Stimulated activated effector memory CD8-positive, alpha-beta T cell treated with anti-CD3 and anti-CD28 coated beads, Interleukin-12 subunit alpha, Interleukin-12 subunit beta, amount 100 ng/mL, for 72 hours (primary cell): ENCODE results near the gene PRKG1.
"Not testable (repeated sequence)": the region's sequence is repeated elsewhere in the genome, so short reads cannot be mapped to it uniquely, and the experiment has no call there.

Experiments used
- ATAC-seq: fragments of 150-1000 bp; cut with Tn5 transposase; 2 replicates; pipeline ENCODE4 v1.10.0; 2021
- DNase-seq, 2 donors: peaks; one replicate each; pipeline ENCODE4 v3.0.0; 2021 to 2022; ENCODE audit warnings: low spot score in 2 of 2
- H3K27ac Mint-ChIP-seq: one replicate; pipeline ENCODE4 v1.8.0; 2022; ENCODE audit warnings: mild to moderate bottlenecking, mixed read lengths
- H3K36me3 Mint-ChIP-seq: one replicate; pipeline ENCODE4 v1.8.0; 2022; ENCODE audit warnings: mild to moderate bottlenecking, mixed read lengths
- H3K4me1 Mint-ChIP-seq: one replicate; pipeline ENCODE4 v1.8.0; 2022; ENCODE audit warnings: mixed read lengths
- H3K4me3 Mint-ChIP-seq: one replicate; pipeline ENCODE4 v1.8.0; 2022; ENCODE audit warnings: mild to moderate bottlenecking, mixed read lengths
- H3K9me3 Mint-ChIP-seq: one replicate; pipeline ENCODE4 v1.8.0; 2022; ENCODE audit warnings: mixed read lengths

Gene PRKG1

DNA sequence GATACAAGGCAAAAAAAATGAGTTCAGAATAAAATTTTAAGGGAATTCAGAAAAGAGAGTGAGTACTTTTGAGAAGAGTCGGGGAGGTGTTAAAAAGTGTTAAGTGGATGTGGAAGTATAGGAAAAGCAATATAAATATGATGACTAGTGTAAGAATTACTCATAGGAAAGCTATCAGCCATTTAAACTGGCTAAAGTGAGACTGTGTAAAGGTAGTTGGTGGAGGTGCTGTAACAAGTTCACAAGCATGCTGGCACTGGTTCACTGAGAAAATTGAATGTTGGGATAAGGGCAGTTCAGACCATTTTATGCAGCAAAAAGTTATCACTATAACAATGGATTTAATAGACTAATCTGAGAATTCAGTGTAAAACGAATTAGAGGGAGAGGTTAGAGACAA, 1060.8 kb downstream of the PRKG1 start:
- H3K9me3 Mint-ChIP-seq, result no peaks in the 10 kb centered on the region
- no peak for ATAC-seq
- H3K4me1 Mint-ChIP-seq, result no peaks in the 10 kb centered on the region
- H3K27ac Mint-ChIP-seq, result no peak overlapping the region
- no peak for DNase-seq
- H3K36me3 Mint-ChIP-seq, result no peaks in the 10 kb centered on the region
- H3K4me3 Mint-ChIP-seq, result no peak overlapping the region

DNA sequence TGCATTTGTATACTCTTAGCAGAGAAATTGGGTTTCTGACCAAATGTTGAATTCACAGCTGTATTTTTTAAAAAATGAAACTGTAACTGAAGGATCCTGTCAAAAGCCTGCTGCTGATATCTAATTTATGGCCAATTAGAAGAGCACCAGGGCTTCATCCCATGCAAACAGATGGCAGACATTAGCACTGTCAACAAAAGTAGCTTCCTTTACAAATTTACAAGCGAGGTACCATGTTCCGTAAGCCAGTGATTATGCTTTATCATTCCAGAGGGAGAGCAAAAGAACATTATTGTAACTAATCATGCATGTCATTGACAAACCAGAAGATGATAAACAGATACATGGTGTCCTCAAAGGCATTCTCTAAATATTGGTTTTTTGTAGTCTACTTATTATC, 1062.6 kb downstream of the PRKG1 start:
- H3K36me3 Mint-ChIP-seq, result no peaks in the 10 kb centered on the region
- peaks cover 3% of the 10 kb centered on the region for H3K9me3 Mint-ChIP-seq
- DNase-seq (no peak), ATAC-seq (no peak)
- no peak overlapping the region for H3K27ac Mint-ChIP-seq
- H3K4me3 Mint-ChIP-seq, result no peak overlapping the region
- H3K4me1 Mint-ChIP-seq, result no peaks in the 10 kb centered on the region

DNA sequence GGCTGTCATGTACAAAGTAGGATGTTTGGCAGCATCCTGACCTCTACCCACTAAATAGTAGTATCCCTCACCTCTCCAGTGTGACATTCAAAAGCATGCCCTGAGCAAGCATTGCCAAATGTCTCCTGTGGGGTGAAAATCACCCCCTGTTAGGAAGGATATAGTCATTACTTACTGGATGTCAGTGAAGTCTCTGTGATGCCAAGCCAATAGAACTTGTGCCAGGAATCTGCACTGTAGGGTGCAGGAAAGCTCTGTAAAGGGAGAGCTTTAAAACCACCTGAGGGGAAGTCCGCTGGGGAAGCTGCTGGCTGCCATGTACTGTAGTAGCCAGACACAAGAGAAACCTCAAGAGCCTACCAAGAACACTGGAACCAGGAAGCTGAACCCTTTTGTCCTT, 1069.1 kb downstream of the PRKG1 start:
- no peak overlapping the region for H3K4me3 Mint-ChIP-seq
- no peak for ATAC-seq
- DNase-seq, result no peak
- no peak overlapping the region for H3K27ac Mint-ChIP-seq
- H3K36me3 Mint-ChIP-seq, result no peaks in the 10 kb centered on the region
- no peaks in the 10 kb centered on the region for H3K4me1 Mint-ChIP-seq
- peaks cover 4% of the 10 kb centered on the region for H3K9me3 Mint-ChIP-seq

DNA sequence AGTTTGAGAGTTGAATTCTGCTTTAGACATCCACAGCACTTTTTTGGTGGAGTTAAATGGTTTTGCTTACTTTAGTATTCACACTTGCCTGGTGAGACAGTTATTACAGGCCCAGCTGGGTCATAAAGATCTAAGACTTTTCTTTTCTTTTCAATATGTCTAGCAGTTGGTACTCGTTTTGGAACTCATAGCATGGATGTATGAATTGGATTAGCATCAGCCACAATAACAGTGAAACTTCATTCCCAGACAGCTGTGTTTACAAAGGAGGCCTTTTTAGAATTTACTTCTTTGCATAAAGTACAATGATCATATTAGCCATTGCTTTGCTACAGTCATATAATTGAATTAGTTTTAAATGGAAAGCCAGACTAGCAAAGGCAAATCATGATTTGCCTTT, 1071.3 kb downstream of the PRKG1 start:
- no peak overlapping the region for H3K27ac Mint-ChIP-seq
- ATAC-seq, result no peak

DNA sequence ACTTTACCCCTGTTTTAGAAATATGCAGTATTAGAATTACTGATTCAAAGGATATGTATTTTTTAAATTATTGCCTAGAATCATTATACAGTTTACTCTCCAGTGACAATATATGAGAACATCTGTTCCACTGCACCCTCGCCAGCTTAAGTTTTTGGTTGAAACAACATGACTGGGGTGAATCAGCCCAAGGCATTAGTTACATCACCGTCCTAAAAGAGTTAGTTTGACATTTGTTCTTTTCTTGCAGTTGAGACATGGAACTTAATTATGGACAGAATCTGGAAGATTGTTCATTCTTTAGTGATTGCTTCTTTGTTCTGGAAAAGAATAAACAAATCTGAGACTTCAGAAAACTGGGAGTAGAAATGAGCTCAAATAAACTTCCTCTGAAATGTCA, 1072.5 kb downstream of the PRKG1 start:
- no peak for DNase-seq
- no peaks in the 10 kb centered on the region for H3K4me1 Mint-ChIP-seq
- peaks cover 4% of the 10 kb centered on the region for H3K9me3 Mint-ChIP-seq
- H3K4me3 Mint-ChIP-seq, result no peak overlapping the region
- H3K27ac Mint-ChIP-seq, result no peak overlapping the region
- no peak for ATAC-seq
- H3K36me3 Mint-ChIP-seq, result no peaks in the 10 kb centered on the region

More for the DNA sequence above, 1071.3 kb downstream of the PRKG1 start:
- no peaks in the 10 kb centered on the region for H3K36me3 Mint-ChIP-seq
- DNase-seq, result no peak
- no peaks in the 10 kb centered on the region for H3K4me1 Mint-ChIP-seq
- H3K9me3 Mint-ChIP-seq, result peaks cover 4% of the 10 kb centered on the region
- H3K4me3 Mint-ChIP-seq, result no peak overlapping the region

DNA sequence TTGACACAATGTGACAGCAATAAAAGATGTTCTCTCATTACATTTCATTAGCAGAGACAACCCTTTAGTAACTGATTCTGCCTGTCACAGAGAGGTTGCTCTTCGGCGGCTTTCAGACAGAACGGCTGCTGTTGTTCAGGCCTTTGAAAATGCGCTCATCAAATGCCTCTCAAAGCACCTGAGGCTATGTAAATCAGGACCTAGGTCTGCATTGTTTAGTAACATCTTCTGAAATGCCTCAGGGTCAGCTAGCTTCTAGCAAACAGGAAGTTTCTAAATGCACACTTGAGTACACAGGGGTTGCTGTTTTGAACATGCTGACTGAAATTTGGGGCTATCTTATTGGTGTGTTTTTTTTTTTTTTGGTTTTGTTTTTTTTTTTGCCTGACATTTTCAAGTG, 1096.5 kb downstream of the PRKG1 start:
- Mint-ChIP-seq H3K9me3 (peaks cover 11% of the 10 kb centered on the region), H3K36me3 (no peaks in the 10 kb centered on the region), H3K4me3 (no peak overlapping the region), H3K27ac (no peak overlapping the region), H3K4me1 (no peaks in the 10 kb centered on the region)
- no peak for DNase-seq
- ATAC-seq, result no peak

DNA sequence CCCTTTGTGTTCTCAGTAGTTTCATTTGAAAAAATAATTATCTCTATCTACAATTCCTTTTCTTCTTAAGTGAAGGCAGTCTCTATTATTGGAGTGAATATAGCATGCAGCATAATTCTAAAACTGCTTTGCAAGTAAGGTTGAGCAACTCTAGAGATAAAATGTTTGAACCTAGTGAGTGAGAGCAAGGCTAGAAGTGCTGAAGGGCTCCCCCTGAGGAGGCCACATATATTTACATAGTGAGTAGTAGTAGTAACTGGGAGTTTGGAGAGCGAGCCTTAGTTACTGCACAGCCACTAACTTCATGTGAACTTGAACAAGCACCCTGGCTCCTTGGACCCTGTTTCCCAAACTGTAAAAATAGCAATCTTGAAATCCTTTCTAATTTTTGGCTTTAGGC, 1098.3 kb downstream of the PRKG1 start:
- DNase-seq (no peak), ATAC-seq (no peak)
- Mint-ChIP-seq H3K9me3 (peaks cover 9% of the 10 kb centered on the region), H3K4me1 (no peaks in the 10 kb centered on the region), H3K36me3 (no peaks in the 10 kb centered on the region), H3K27ac (no peak overlapping the region), H3K4me3 (no peak overlapping the region)

DNA sequence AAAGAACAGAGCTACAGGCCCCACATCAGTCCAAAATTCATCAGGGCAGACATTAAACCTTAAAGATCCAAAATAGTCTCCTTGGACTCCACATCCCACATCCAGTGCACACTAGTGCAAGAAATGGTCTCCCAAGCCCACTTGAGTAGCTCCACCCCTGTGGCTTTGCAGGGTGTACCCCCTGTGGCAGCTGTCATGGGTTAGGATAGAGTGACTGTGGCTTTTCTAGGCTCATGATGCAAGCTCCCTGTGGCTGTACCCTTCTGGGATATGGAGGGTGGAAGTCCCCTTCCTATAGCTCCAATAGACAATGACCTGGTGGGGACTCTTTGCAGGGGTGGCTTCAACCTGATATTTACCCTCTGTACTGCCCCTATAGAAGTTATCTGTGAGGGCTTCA, 1111.0 kb downstream of the PRKG1 start:
- DNase-seq (no peak), ATAC-seq (no peak)
- H3K4me3 Mint-ChIP-seq, result no peak overlapping the region
- no peak overlapping the region for H3K27ac Mint-ChIP-seq
- H3K4me1 Mint-ChIP-seq, result no peaks in the 10 kb centered on the region
- H3K36me3 Mint-ChIP-seq, result no peaks in the 10 kb centered on the region
- H3K9me3 Mint-ChIP-seq, result peaks cover 1% of the 10 kb centered on the region

DNA sequence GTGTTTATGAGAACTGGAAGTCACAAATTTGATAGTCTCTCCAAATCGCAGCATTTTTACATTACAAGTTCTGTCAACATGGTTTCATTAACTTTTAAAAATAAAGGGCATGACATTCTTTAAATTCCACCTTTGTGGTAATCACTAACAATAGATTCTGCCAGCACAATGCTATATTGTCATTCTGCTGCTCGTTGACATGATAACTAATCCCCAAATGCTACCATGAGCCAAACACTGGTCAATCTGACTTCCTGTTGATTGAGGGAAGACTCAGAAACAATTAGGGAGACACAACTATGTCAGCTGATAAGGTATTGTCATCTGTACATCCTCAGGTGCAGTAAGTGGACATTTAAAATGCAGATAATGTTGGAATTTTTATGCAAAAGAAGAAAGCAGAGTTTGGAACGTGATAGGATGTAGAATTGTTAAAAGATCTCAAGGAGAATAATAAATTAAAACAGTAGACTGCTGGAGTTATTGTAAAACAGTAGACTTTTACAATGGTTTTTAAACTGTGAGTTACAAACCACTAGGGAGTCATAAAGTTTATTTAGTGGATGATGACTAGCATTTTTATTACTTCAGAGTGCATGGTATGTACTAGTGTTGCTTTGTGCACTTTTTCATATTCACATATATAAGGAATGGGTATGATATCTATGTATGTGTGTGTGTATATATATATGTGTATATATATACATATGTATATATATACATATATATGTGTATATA, 1113.4 kb downstream of the PRKG1 start:
- H3K36me3 Mint-ChIP-seq, result no peaks in the 10 kb centered on the region
- no peak for DNase-seq
- no peak overlapping the region for H3K27ac Mint-ChIP-seq
- H3K4me3 Mint-ChIP-seq, result no peak overlapping the region
- ATAC-seq, result no peak
- no peaks in the 10 kb centered on the region for H3K4me1 Mint-ChIP-seq
- no peaks in the 10 kb centered on the region for H3K9me3 Mint-ChIP-seq

DNA sequence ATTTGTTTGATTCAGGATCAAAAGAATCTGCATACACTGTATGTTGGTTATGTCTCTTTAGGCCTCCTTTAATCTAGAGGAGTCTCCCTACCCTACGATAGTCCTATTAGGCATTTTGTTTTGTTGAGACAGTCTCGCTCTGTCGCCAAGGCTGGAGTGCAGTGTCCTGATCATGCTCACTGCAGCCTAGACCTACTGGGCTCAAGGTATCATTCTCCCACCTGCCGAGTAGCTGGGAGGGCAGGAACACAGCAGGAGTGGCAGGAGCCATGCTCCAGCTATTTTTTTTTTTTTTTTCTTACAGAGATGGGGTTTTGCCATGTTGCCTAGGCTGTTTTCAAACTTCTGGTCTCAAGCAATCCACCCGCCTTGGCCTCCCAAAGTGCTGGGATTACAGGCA, 1116.8 kb downstream of the PRKG1 start:
- Mint-ChIP-seq H3K4me1 (no peaks in the 10 kb centered on the region), H3K9me3 (no peaks in the 10 kb centered on the region), H3K36me3 (no peaks in the 10 kb centered on the region), H3K4me3 (no peak overlapping the region), H3K27ac (no peak overlapping the region)
- ATAC-seq, result no peak
- DNase-seq, result no peak

DNA sequence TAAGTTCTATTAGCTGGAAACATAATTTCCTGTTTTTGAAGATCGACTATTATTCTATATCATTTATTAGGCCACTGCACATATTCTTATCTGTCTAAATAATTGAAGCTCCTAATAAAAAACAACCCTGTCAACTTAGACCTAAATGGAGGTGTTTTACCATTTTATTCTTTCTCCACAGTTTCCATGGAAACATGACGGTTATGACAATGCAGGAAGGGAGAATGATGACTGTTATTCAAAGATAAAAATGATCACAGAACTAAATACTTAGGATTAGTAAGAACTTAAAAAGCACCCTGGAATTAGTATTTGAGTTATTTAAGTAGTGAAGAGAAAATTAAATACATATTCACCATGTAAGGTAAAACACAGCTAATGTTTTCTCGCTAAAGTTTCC, 1119.9 kb downstream of the PRKG1 start:
- Mint-ChIP-seq H3K4me3 (no peak overlapping the region), H3K4me1 (no peaks in the 10 kb centered on the region), H3K36me3 (no peaks in the 10 kb centered on the region), H3K27ac (no peak overlapping the region), H3K9me3 (no peaks in the 10 kb centered on the region)
- ATAC-seq, result no peak
- DNase-seq, result no peak

DNA sequence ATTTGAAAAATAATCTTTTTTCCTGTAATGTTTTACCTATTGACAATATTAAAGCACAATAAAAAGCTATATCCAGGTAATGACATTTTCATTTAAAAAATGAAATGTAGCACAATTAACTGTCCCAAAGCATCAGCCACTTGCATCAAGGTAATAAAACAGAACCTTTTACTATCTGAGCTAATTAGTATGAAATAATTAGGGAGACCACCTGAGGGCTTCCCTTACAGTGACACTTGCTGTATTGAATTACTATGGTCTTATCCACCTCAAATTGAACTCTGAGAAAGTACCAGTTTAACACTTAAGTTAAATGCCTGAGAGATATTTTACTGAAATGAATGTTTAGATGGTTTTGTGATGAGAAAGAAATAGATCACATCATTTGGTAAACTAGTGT, 1120.4 kb downstream of the PRKG1 start:
- H3K36me3 Mint-ChIP-seq, result no peaks in the 10 kb centered on the region
- H3K9me3 Mint-ChIP-seq, result no peaks in the 10 kb centered on the region
- no peak overlapping the region for H3K27ac Mint-ChIP-seq
- ATAC-seq, result no peak
- no peak for DNase-seq
- H3K4me1 Mint-ChIP-seq, result no peaks in the 10 kb centered on the region
- no peak overlapping the region for H3K4me3 Mint-ChIP-seq

DNA sequence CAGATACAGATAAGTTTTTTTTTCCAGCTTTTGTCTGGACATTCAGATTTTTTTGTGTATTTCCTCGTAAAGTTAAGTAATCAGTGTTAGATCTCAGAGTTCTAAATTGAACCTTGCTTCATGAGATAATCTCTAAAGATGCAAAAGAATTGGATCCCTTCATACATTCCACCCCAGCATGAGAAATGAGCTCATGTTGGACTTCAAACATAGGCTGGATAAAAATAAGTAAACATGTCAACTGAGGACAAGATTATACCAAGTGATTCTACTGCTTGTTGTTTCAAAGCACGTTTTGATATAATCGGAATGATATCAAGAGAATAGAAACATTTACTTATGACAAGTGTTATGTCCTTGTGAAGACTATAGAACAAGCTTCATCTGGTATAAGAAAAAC, 1122.8 kb downstream of the PRKG1 start:
- Mint-ChIP-seq H3K4me3 (no peak overlapping the region), H3K4me1 (no peaks in the 10 kb centered on the region), H3K36me3 (no peaks in the 10 kb centered on the region), H3K9me3 (no peaks in the 10 kb centered on the region), H3K27ac (no peak overlapping the region)
- ATAC-seq (no peak), DNase-seq (no peak)

DNA sequence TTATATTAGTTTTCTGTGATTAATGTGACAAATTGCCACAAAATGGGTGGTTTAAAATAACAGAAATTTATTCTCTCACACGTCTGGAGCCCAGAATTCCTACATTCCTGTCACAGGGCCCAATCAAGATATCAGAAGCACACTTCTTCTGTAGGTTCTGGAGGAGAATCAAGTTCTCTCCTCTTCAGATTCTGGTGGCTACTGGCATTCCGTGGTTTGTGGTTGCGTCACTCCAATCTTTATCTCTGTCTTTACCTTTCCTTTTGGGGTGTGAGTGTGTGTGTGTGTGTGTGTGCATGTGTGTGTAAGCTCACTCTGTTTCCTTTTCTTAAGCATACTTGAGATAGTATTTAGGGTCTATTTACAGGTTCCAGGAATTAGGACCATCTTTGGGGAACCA, 1124.3 kb downstream of the PRKG1 start:
- Mint-ChIP-seq H3K9me3 (no peaks in the 10 kb centered on the region), H3K4me1 (no peaks in the 10 kb centered on the region), H3K27ac (no peak overlapping the region), H3K4me3 (no peak overlapping the region), H3K36me3 (no peaks in the 10 kb centered on the region)
- DNase-seq (no peak), ATAC-seq (no peak)

DNA sequence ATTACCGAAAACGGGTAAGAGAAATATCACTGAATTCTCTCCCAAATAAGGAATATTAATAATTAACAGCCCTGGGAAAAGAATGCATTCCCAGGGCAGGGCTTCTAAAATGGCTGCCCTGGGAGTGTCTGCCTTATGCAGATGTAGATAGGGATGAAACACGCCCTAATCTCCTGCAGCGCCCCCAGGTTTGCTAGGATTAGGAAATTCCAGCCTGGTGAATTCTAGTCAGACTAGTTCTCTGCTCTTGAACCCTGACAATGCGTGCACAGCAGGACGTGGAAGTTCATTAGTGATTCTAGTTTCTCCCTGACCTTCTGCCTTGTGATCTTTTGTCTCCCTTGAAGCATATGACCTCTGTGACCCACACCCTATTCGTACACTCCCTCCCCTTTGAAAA, 1130.6 kb downstream of the PRKG1 start:
- H3K4me3 Mint-ChIP-seq, H3K9me3 Mint-ChIP-seq: not testable (repeated sequence)

DNA sequence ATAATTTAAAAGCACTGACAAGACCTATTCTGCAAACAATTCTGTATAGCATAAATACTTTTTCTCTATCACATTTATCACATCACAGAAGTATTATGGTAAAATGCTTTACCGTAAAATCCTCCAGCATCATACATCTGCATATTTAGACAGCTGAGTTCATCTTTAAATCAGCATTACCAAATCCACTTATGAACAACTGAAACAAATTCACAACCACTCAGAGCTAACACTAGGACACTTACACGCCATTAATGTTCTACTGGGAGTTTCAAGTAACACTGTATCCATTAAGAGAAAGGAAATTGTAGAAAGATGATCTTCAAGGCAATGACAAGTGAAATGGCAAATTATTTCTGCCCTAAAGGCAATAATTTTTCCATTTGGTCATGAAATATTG, 1134.1 kb downstream of the PRKG1 start:
- Mint-ChIP-seq H3K27ac (no peak overlapping the region), H3K9me3 (no peaks in the 10 kb centered on the region), H3K4me3 (no peak overlapping the region), H3K36me3 (no peaks in the 10 kb centered on the region), H3K4me1 (no peaks in the 10 kb centered on the region)
- DNase-seq (no peak), ATAC-seq (no peak)

More for the DNA sequence above, 1130.6 kb downstream of the PRKG1 start:
- ATAC-seq, H3K36me3 Mint-ChIP-seq, DNase-seq, H3K4me1 Mint-ChIP-seq, H3K27ac Mint-ChIP-seq: not testable (repeated sequence)

DNA sequence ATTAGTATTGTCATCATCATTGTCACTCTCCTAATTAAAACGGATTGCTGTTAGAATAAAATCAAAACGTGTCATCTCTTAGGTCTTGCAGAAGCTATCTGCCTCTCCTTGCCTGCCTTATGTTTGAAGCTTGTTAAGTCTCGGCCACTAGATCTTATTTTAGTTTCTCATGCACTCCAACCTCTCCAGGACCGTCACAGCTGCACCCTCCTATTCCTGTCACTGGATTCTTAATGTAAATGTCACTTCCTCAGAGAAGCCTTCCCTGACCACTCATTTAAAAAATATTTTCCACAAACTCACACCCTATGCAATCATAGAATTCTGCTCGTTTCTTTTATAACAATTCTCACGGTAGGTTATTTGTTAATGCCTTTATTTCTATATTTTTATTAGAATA, 1135.9 kb downstream of the PRKG1 start:
- Mint-ChIP-seq H3K36me3 (no peaks in the 10 kb centered on the region), H3K27ac (no peak overlapping the region), H3K9me3 (no peaks in the 10 kb centered on the region), H3K4me3 (no peak overlapping the region), H3K4me1 (no peaks in the 10 kb centered on the region)
- DNase-seq (no peak), ATAC-seq (no peak)
